ENCODE results near the gene SGMS2. TPM values are rescaled to one million over a fixed set of nuclear protein-coding genes. Genes with fewer than 3 reads are reported as not detected.

The SGMS2 gene
- total and polyA plus RNA-seq, 2 of the 13 experiments (the other 11 are each of a cell fraction or from before 2014, with no cell fraction given): 1.2 to 1.7 TPM

DNA sequence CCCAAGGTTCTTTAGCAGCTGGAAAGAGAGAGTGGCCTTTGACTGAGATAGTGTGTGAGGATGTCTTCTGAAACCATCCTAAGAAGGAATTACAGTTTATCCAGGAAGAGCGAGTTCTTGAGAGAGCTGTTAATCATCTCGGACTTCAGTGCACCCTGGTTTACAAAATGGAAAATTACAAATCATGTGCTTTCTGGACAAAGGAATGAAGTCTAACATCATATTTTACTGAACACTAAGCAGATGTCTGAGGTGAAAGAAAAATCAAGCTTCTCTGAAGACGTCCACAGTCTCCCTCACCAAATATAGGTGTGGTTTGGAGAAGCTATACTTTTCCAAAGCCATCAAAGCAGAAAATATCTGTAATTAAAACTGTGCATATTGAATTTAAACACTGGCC, 75.8 kb downstream of the SGMS2 start:
- ChIA-PET CTCF (ENCODE audit: low intra/inter-chr PET ratio, low total read pairs) (no interaction called here), POLR2A (no interaction called here)
- DNase-seq (ENCODE audit: low spot score) (no peak), FAIRE-seq (no peak), ATAC-seq (no peak)
- Histone ChIP-seq H2AFZ (ENCODE audit: low read length) (no peak overlapping the region), H3K4me1 (ENCODE audit: insufficient read depth, low read length) (peaks cover 10% of the 10 kb centered on the region), H3K27ac (ENCODE audit: extremely low read length, insufficient read depth, low read length) (no peak overlapping the region), H4K20me1 (ENCODE audit: insufficient read depth, low read length) (no peaks in the 10 kb centered on the region), H3K27me3 (ENCODE audit: control insufficient read depth in 1 of 2, insufficient read depth in 2 of 2, low read length in 2 of 2) (no peaks in the 10 kb centered on the region), H3K79me2 (ENCODE audit: insufficient read depth, low read length) (no peaks in the 10 kb centered on the region), H3K9ac (ENCODE audit: insufficient read depth, low read depth, low read length) (no peak overlapping the region), H3K9me3 (ENCODE audit: low read length) (no peaks in the 10 kb centered on the region), H3K4me2 (ENCODE audit: low read depth, low read length) (no peak overlapping the region), H3K36me3 (replicated peaks in 1 of 2; ENCODE audit: control insufficient read depth in 1 of 2, insufficient read depth in 2 of 2, low read length in 2 of 2) (no peaks in the 10 kb centered on the region), H3K4me3 (replicated peaks in 1 of 3; ENCODE audit: insufficient read depth in 1 of 3, low read depth in 2 of 3, low read length in 3 of 3) (no peak overlapping the region)
- TF ChIP-seq ZNF205 (CRISPR knock-in tag; IDR thresholded peaks at IDR 0.05) (no peak), CENPT (CRISPR knock-in tag; IDR thresholded peaks at IDR 0.05; ENCODE audit: low read depth) (no peak)
- no TSS peak for BruUV-seq (replicated peaks)
- WGBS (ENCODE audit: low lambda C conversion rate): 87% methylated on average over 3 of the region's 3 CpGs
- intact Hi-C loops (cut with micrococcal nuclease; ENCODE audit: unreplicated experiment) (no loop called here), in situ Hi-C loops (cut with HindIII; ENCODE audit: extremely low pct_ligation_motif_present, low pct_unique_long_range_greater_than_20kb) (no loop called here)

GRCh38 chr4:107901213-107901934, 76.6 kb downstream of the SGMS2 start:
- TF ChIP-seq RELA (CRISPR knock-in tag; IDR thresholded peaks at IDR 0.05): no peak
- TF ChIP-seq PHF5A (CRISPR knock-in tag; IDR thresholded peaks at IDR 0.05; ENCODE audit: low read depth, unreplicated experiment): no peak
- no TSS peak for BruUV-seq (replicated peaks)
- CTCF ChIA-PET (ENCODE audit: low intra/inter-chr PET ratio, low total read pairs): no interaction called here
- H3K36me3 ChIP-seq (replicated peaks in 1 of 2; ENCODE audit: control insufficient read depth in 1 of 2, insufficient read depth in 2 of 2, low read length in 2 of 2): no peaks in the 10 kb centered on the region
- intact Hi-C loops (cut with micrococcal nuclease; ENCODE audit: unreplicated experiment) (no loop called here), in situ Hi-C loops (cut with HindIII; ENCODE audit: extremely low pct_ligation_motif_present, low pct_unique_long_range_greater_than_20kb) (no loop called here)
- no peaks in the 10 kb centered on the region for H3K27me3 ChIP-seq (ENCODE audit: control insufficient read depth in 1 of 2, insufficient read depth in 2 of 2, low read length in 2 of 2)
- DNase-seq (ENCODE audit: low spot score) (no peak), ATAC-seq (no peak), FAIRE-seq (no peak)
- whole genome bisulfite sequencing (ENCODE audit: low lambda C conversion rate): 88% methylated on average over 2 of the region's 2 CpGs
- H3K9ac ChIP-seq (ENCODE audit: insufficient read depth, low read depth, low read length): no peak overlapping the region
- H3K4me1 ChIP-seq (ENCODE audit: insufficient read depth, low read length): peaks cover 4% of the 10 kb centered on the region
- H4K20me1 ChIP-seq (ENCODE audit: insufficient read depth, low read length): no peaks in the 10 kb centered on the region
- no peak overlapping the region for H2AFZ ChIP-seq (ENCODE audit: low read length)
- POLR2A ChIA-PET: no interaction called here
- H3K4me3 ChIP-seq (replicated peaks in 1 of 3; ENCODE audit: insufficient read depth in 1 of 3, low read depth in 2 of 3, low read length in 3 of 3): no peak overlapping the region
- H3K4me2 ChIP-seq (ENCODE audit: low read depth, low read length): no peak overlapping the region
- H3K9me3 ChIP-seq (ENCODE audit: low read length): no peaks in the 10 kb centered on the region
- no peaks in the 10 kb centered on the region for H3K79me2 ChIP-seq (ENCODE audit: insufficient read depth, low read length)
- H3K27ac ChIP-seq (ENCODE audit: extremely low read length, insufficient read depth, low read length): no peak overlapping the region
